GM18526 (cell line): ENCODE results near the gene PLK1.
A peak's percentile ranks its signal among the peaks of the same experiment; 100 is the strongest.

Source experiments
- POLR2A ChIP-seq: IDR thresholded peaks from 3 replicates; pipeline ENCODE4 v1.6.1; 2011; ENCODE audit not compliant: insufficient read length; ENCODE audit errors: extremely low read depth

PLK1 gene

DNA sequence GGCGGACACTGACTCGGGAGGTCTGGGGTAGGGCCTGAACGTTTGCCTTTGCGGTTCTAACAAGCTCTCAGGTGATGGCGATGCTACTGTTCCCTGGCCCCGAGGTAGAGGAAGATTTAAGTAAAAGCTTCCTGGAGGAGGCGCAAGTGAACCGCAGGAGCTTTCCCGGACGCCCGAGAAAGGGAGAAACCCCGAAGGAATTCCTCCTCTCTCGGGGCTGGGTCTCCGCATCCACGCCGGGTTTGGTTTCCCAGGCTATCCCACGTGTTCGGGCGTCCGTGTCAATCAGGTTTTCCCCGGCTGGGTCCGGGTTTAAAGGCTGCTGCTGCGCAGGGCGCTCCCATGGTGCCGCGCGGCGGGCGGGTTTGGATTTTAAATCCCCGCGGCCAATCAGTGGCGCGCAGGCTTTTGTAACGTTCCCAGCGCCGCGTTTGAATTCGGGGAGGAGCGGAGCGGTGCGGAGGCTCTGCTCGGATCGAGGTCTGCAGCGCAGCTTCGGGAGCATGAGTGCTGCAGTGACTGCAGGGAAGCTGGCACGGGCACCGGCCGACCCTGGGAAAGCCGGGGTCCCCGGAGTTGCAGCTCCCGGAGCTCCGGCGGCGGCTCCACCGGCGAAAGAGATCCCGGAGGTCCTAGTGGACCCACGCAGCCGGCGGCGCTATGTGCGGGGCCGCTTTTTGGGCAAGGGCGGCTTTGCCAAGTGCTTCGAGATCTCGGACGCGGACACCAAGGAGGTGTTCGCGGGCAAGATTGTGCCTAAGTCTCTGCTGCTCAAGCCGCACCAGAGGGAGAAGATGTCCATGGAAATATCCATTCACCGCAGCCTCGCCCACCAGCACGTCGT is at the start of gene PLK1:
Gene PLK1 (plus strand): TSS at position 460 of the 844 bp plus-strand sequence. CDS start 44 bp downstream, at position 504.
- TF ChIP-seq POLR2A = peak; percentile 56

DNA sequence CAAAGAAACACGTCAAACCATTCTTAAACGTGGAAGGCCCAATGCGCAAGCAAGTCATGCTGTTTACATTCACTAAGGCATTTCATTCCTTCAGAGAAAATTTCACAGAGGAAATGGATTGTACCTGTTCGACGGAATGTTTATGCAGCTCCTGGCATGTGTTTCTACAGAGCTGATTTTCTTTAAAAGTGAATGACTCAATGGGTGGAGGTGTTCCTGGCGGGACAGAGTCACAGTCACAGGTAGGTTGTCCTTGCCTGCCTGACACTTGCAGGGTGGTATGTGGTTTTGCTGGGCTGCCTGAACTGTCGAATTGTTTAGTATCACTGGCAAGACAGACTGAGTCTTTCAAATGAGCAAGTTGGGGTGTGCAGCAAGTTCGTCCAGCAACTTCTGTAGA is 49.2 kb upstream of the PLK1 start:
- no peak for TF ChIP-seq POLR2A

GRCh38 chr16:23634461-23635036 is 44.1 kb upstream of the PLK1 start:
- no peak for TF ChIP-seq POLR2A

- no peak for TF ChIP-seq POLR2A
Observed at GRCh38 chr16:23635958-23636357, 42.7 kb upstream of the PLK1 start.

- TF ChIP-seq POLR2A = no peak
Observed at GRCh38 chr16:23640615-23640930, 38.1 kb upstream of the PLK1 start.

DNA sequence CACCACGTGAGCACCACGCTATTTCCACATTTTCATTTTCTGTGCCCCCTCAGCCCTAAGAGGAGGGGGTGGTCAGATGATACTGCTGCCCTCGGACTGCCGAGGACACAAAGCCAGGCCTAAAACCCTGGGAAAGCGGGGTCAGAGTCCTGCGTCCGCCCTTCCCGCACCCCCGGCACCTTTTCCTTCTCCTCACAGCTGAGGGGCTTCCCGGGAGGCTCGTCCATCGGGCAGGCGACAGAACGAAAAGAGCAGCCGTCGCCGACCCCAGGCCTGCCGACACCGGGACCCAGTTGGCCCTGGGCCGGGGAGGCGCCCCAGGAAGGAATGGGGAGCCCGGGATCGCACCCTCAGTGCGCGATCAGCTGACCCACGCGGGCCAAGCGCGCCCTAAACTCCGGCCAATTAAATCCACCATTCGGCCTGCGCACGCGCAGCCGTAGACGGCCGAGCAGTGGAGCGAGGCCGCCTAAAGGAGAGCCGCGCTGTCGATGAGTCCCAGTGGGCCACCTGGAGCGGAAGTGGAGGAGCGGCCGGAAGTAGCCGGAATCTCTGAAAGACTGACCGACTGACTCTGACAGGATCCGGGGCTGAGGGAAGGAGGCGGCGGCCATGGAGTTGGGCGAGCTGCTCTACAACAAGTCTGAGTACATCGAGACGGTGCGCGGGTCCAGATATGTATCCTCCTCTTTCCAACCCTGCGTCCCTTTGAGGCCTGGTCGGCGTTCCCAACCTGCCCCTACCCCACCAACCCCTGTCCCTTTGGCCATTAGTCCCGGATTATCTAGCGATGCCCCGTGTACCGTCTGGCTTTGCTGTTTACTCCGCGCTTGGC is 37.5 kb upstream of the PLK1 start, which contains the start of the genes DCTN5 and PALB2:
Gene DCTN5 (plus strand): TSS at position 536 of the 835 bp plus-strand sequence. CDS start 77 bp downstream, at position 613.
Gene PALB2 (minus strand): TSS at position 380 of the 835 bp plus-strand sequence. CDS start 153 bp downstream, at position 227.
- peak; percentile 81 for TF ChIP-seq POLR2A

- no peak for TF ChIP-seq POLR2A
Observed at GRCh38 chr16:23642246-23642774, 36.4 kb upstream of the PLK1 start.

GRCh38 chr16:23650674-23651416 is 27.8 kb upstream of the PLK1 start:
- no peak for TF ChIP-seq POLR2A

GRCh38 chr16:23651943-23652468 is 26.7 kb upstream of the PLK1 start:
- no peak for TF ChIP-seq POLR2A

- no peak for TF ChIP-seq POLR2A
Observed at GRCh38 chr16:23663918-23664317, 14.8 kb upstream of the PLK1 start.

- no peak for TF ChIP-seq POLR2A
Observed at GRCh38 chr16:23666571-23667354, 11.9 kb upstream of the PLK1 start.

DNA sequence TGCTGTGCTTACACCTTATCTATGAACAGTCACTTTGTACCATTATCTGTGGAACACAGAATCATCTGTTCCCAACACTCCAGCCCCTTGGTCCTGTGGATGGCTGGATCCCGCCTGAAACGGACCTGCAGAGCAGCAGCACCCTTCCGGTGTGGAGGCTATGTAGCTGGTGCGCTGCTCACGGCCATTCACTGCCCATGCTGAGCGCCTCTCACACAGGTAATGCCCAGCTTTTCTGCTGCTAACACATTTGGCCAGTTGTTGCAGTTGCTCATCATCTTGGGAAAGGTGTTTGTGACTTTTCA is 11.4 kb upstream of the PLK1 start:
- TF ChIP-seq POLR2A = no peak

- no peak for TF ChIP-seq POLR2A
Observed at GRCh38 chr16:23668225-23668624, 10.5 kb upstream of the PLK1 start.

GRCh38 chr16:23668873-23669272 is 9.8 kb upstream of the PLK1 start:
- TF ChIP-seq POLR2A = no peak
